Mesenchymal stem cell (in vitro differentiated cells and primary cell): ENCODE data around the gene PRRC2C.

Experiments
- DNase-seq: peaks from one replicate; pipeline ENCODE4 v3.0.0-alpha.2; 2013
- H2AFZ ChIP-seq: one replicate; pipeline ENCODE4 v1.6.1; 2013; ENCODE audit warnings: low read depth, mild to moderate bottlenecking, control low read depth, inconsistent platforms, low read length, moderate library complexity
- H2AK5ac ChIP-seq: 2 replicates; pipeline ENCODE4 v1.6.1; 2013; ENCODE audit warnings: low read length, moderate library complexity, mild to moderate bottlenecking, inconsistent platforms; ENCODE audit not compliant: severe bottlenecking
- H2BK120ac ChIP-seq: one replicate; pipeline ENCODE4 v1.6.1; 2013; ENCODE audit warnings: low read depth, mild to moderate bottlenecking, inconsistent platforms, low read length, moderate library complexity
- H2BK12ac ChIP-seq, 2 experiments: one replicate each; pipeline ENCODE4 v1.6.1; 2013; ENCODE audit warnings: inconsistent platforms in 2 of 2, low read length in 2 of 2, mild to moderate bottlenecking in 2 of 2, moderate library complexity in 2 of 2, control low read depth in 1 of 2
- H2BK15ac ChIP-seq: one replicate; pipeline ENCODE4 v1.6.1; 2013; ENCODE audit warnings: mild to moderate bottlenecking, low read depth, inconsistent platforms; ENCODE audit not compliant: poor library complexity, severe bottlenecking
- H2BK5ac ChIP-seq: 2 replicates; pipeline ENCODE4 v1.6.1; 2013; ENCODE audit warnings: low read depth, mild to moderate bottlenecking, low read length, control low read depth, inconsistent platforms; ENCODE audit not compliant: poor library complexity, severe bottlenecking
- H3K14ac ChIP-seq, 2 experiments: one replicate each; pipeline ENCODE4 v1.6.1; 2013; ENCODE audit warnings: inconsistent platforms in 2 of 2, low read length in 2 of 2, control low read depth in 1 of 2, mild to moderate bottlenecking in 1 of 2, moderate library complexity in 1 of 2
- H3K18ac ChIP-seq, 2 experiments: one replicate each; pipeline ENCODE4 v1.6.1; 2013; ENCODE audit warnings: inconsistent platforms in 2 of 2, low read length in 2 of 2, control low read depth in 1 of 2, low read depth in 1 of 2, mild to moderate bottlenecking in 1 of 2
- H3K23ac ChIP-seq, 2 experiments: one replicate each; pipeline ENCODE4 v1.6.1; 2013; ENCODE audit warnings: inconsistent platforms in 2 of 2, low read length in 2 of 2, mild to moderate bottlenecking in 2 of 2, moderate library complexity in 2 of 2, control low read depth in 1 of 2
- H3K27ac ChIP-seq: 2 replicates; pipeline ENCODE4 v1.5.1; 2013; ENCODE audit warnings: mild to moderate bottlenecking, moderate library complexity, low read length, control low read depth, inconsistent platforms; ENCODE audit not compliant: poor library complexity, severe bottlenecking
- H3K27me3 ChIP-seq, 2 experiments: 2 replicates each; pipeline versions ENCODE4 v1.6.1 to v1.7.0; 2013; ENCODE audit warnings: low read length in 2 of 2, mild to moderate bottlenecking in 2 of 2, moderate library complexity in 2 of 2, control low read depth in 1 of 2, inconsistent platforms in 1 of 2; ENCODE audit not compliant: control insufficient read depth in 1 of 2, insufficient read depth in 1 of 2
- H3K36me3 ChIP-seq, 2 experiments: 2 replicates each; pipeline versions ENCODE4 v1.6.1 to v1.7.0; 2013; ENCODE audit warnings: low read length in 2 of 2, control low read depth in 1 of 2, inconsistent platforms in 1 of 2, low read depth in 1 of 2, mild to moderate bottlenecking in 1 of 2; ENCODE audit not compliant: insufficient read depth in 2 of 2, control insufficient read depth in 1 of 2
- H3K4ac ChIP-seq, 2 experiments: one replicate each; pipeline ENCODE4 v1.6.1; 2013; ENCODE audit warnings: inconsistent platforms in 2 of 2, low read length in 2 of 2, mild to moderate bottlenecking in 2 of 2, moderate library complexity in 2 of 2, control low read depth in 1 of 2, low read depth in 1 of 2
- H3K4me1 ChIP-seq: 2 replicates; pipeline ENCODE4 v1.6.1; 2013; ENCODE audit warnings: low read depth, low read length, control low read depth; ENCODE audit not compliant: control insufficient read depth, insufficient read depth
- H3K4me2 ChIP-seq: 2 replicates; pipeline ENCODE4 v1.6.1; 2013; ENCODE audit warnings: low read length, mild to moderate bottlenecking, inconsistent platforms; ENCODE audit not compliant: poor library complexity, severe bottlenecking
- H3K4me3 ChIP-seq, 2 experiments: 2 replicates each; pipeline versions ENCODE4 v1.5.1 to v1.7.0; 2013; ENCODE audit warnings: low read length in 2 of 2, mild to moderate bottlenecking in 2 of 2, control low read depth in 1 of 2, low read depth in 1 of 2; ENCODE audit not compliant: insufficient read depth in 1 of 2
- H3K79me1 ChIP-seq: replicated peaks from 2 replicates; pipeline ENCODE4 v1.6.1; 2013; ENCODE audit warnings: mild to moderate bottlenecking, control low read depth, low read length, inconsistent platforms; ENCODE audit not compliant: poor library complexity, severe bottlenecking
- H3K9ac ChIP-seq: 2 replicates; pipeline ENCODE4 v1.7.0; 2013; ENCODE audit warnings: mild to moderate bottlenecking, low read length, moderate library complexity
- H3K9me3 ChIP-seq: 2 replicates; pipeline ENCODE4 v1.7.0; 2013; ENCODE audit warnings: mild to moderate bottlenecking, low read length; ENCODE audit not compliant: control insufficient read depth
- H4K8ac ChIP-seq: one replicate; pipeline ENCODE4 v1.6.1; 2013; ENCODE audit warnings: inconsistent platforms, mild to moderate bottlenecking, low read length, moderate library complexity
- H4K91ac ChIP-seq: one replicate; pipeline ENCODE4 v1.6.1; 2013; ENCODE audit warnings: mild to moderate bottlenecking, low read length, inconsistent platforms
- WGBS: methylation state at CpG from one replicate; pipeline ENCODE4 v1.1.7; 2013; ENCODE audit warnings: mixed read lengths; 5-methylcytosine and 5-hydroxymethylcytosine counted together

PRRC2C gene

GRCh38 chr1:171583591-171584201 lies 98.4 kb downstream of the PRRC2C start:
- Histone ChIP-seq H3K18ac (no peak overlapping the region), H3K36me3 (peaks cover 19 to 94% of the 10 kb centered on the region in 2 experiments), H3K23ac (no peak overlapping the region), H3K9me3 (no peaks in the 10 kb centered on the region), H4K8ac (no peak overlapping the region), H3K27ac (no peak overlapping the region), H3K4me3 (no peak overlapping the region), H3K79me1 (peaks cover 21% of the 10 kb centered on the region), H3K4me2 (no peak overlapping the region), H3K27me3 (no peaks in the 10 kb centered on the region), H3K4ac (no peak overlapping the region), H3K9ac (no peak overlapping the region), H2BK120ac (no peak overlapping the region), H2BK15ac (no peak overlapping the region), H3K14ac (no peak overlapping the region), H2BK5ac (no peak overlapping the region), H3K4me1 (no peaks in the 10 kb centered on the region), H2AFZ (no peak overlapping the region), H4K91ac (no peak overlapping the region), H2BK12ac (no peak overlapping the region), H2AK5ac (no peak overlapping the region)
- no peak for DNase-seq
- WGBS, result 92% methylated on average over 1 of the region's 1 CpG

GRCh38 chr1:171585715-171586114 lies 100.4 kb downstream of the PRRC2C start:
- H3K27me3 ChIP-seq, result no peaks in the 10 kb centered on the region
- DNase-seq, result no peak
- no peak overlapping the region for H2BK15ac ChIP-seq
- no peak overlapping the region for H3K4ac ChIP-seq
- no peak overlapping the region for H2BK5ac ChIP-seq
- H3K14ac ChIP-seq, result no peak overlapping the region
- no peak overlapping the region for H3K4me2 ChIP-seq
- WGBS, result 96% methylated on average over 3 of the region's 9 CpGs
- peaks cover 18% of the 10 kb centered on the region for H3K79me1 ChIP-seq
- H3K18ac ChIP-seq, result no peak overlapping the region
- peaks cover 3% of the 10 kb centered on the region for H3K4me1 ChIP-seq
- H3K9me3 ChIP-seq, result no peaks in the 10 kb centered on the region
- no peak overlapping the region for H3K4me3 ChIP-seq
- no peak overlapping the region for H3K27ac ChIP-seq
- no peak overlapping the region for H2AK5ac ChIP-seq
- H4K8ac ChIP-seq, result no peak overlapping the region
- H3K9ac ChIP-seq, result no peak overlapping the region
- no peak overlapping the region for H2AFZ ChIP-seq
- H4K91ac ChIP-seq, result no peak overlapping the region
- H2BK12ac ChIP-seq, result no peak overlapping the region
- H3K23ac ChIP-seq, result no peak overlapping the region
- no peak overlapping the region for H2BK120ac ChIP-seq
- peaks cover 20 to 91% of the 10 kb centered on the region in 2 experiments for H3K36me3 ChIP-seq

GRCh38 chr1:171588230-171588629 lies 102.9 kb downstream of the PRRC2C start:
- no peak overlapping the region for H4K8ac ChIP-seq
- WGBS, result 100% methylated on average over 2 of the region's 2 CpGs
- H2BK15ac ChIP-seq, result no peak overlapping the region
- H2BK12ac ChIP-seq, result no peak overlapping the region
- H2BK5ac ChIP-seq, result no peak overlapping the region
- no peak overlapping the region for H3K4ac ChIP-seq
- H3K27me3 ChIP-seq, result no peaks in the 10 kb centered on the region
- no peaks in the 10 kb centered on the region for H3K9me3 ChIP-seq
- H4K91ac ChIP-seq, result no peak overlapping the region
- H2AFZ ChIP-seq, result no peak overlapping the region
- no peak overlapping the region for H2BK120ac ChIP-seq
- no peak overlapping the region for H2AK5ac ChIP-seq
- H3K18ac ChIP-seq, result no peak overlapping the region
- no peak for DNase-seq
- H3K14ac ChIP-seq, result no peak overlapping the region
- no peak overlapping the region for H3K4me2 ChIP-seq
- H3K36me3 ChIP-seq, result peaks cover 22 to 91% of the 10 kb centered on the region in 2 experiments
- peaks cover 22% of the 10 kb centered on the region for H3K79me1 ChIP-seq
- H3K9ac ChIP-seq, result no peak overlapping the region
- H3K4me1 ChIP-seq, result peaks cover 3% of the 10 kb centered on the region
- no peak overlapping the region for H3K4me3 ChIP-seq
- H3K27ac ChIP-seq, result no peak overlapping the region
- no peak overlapping the region for H3K23ac ChIP-seq

GRCh38 chr1:171590022-171590421 lies 104.7 kb downstream of the PRRC2C start:
- Histone ChIP-seq H4K91ac (no peak overlapping the region), H2BK5ac (no peak overlapping the region), H3K4me3 (no peak overlapping the region), H2AFZ (no peak overlapping the region), H3K27ac (no peak overlapping the region), H3K27me3 (no peaks in the 10 kb centered on the region), H2BK120ac (no peak overlapping the region), H3K79me1 (peaks cover 17% of the 10 kb centered on the region), H3K4me2 (no peak overlapping the region), H3K14ac (no peak overlapping the region), H4K8ac (no peak overlapping the region), H3K23ac (no peak overlapping the region), H2BK12ac (no peak overlapping the region), H3K9ac (peak overlapping the region; percentile 49), H2BK15ac (no peak overlapping the region), H3K9me3 (no peaks in the 10 kb centered on the region), H3K4ac (no peak overlapping the region), H2AK5ac (no peak overlapping the region), H3K36me3 (peaks cover 17 to 88% of the 10 kb centered on the region in 2 experiments), H3K4me1 (peaks cover 3% of the 10 kb centered on the region), H3K18ac (no peak overlapping the region)
- peak; percentile 79 for DNase-seq
- no CpG with 5 or more reads among the region's 1 CpG for WGBS
